WERI-Rb-1 (cell line): ENCODE measurements around the gene TOM1L2.

ENCODE experiments used
- DNase-seq: peaks from one replicate; pipeline ENCODE4 v3.0.0-alpha.2; 2020
- H3K27ac ChIP-seq: fragments of 250-450 bp; sonication (Bioruptor Pico); 2 replicates; pipeline ENCODE4 v1.5.1; 2020; ENCODE audit warnings: mild to moderate bottlenecking, moderate library complexity
- H3K27me3 ChIP-seq: fragments of 250-450 bp; sonication (Bioruptor Pico); 2 replicates; pipeline ENCODE4 v1.5.1; 2021; ENCODE audit warnings: mild to moderate bottlenecking, low read depth, moderate library complexity; ENCODE audit not compliant: insufficient read depth, severe bottlenecking
- H3K36me3 ChIP-seq: fragments of 250-450 bp; sonication (Bioruptor Pico); 2 replicates; pipeline ENCODE4 v1.5.1; 2020; ENCODE audit warnings: mild to moderate bottlenecking, moderate library complexity
- H3K4me3 ChIP-seq: 2 replicates; pipeline ENCODE4 v1.5.1; 2011; ENCODE audit warnings: low read depth, mild to moderate bottlenecking, control low read depth, low read length
- H3K9me3 ChIP-seq: fragments of 250-450 bp; sonication (Bioruptor Pico); 2 replicates; pipeline ENCODE4 v1.5.1; 2021; ENCODE audit warnings: mild to moderate bottlenecking, moderate library complexity; ENCODE audit not compliant: severe bottlenecking
- CTCF ChIP-seq: IDR thresholded peaks from 2 replicates; pipeline ENCODE4 v1.5.1; 2011; ENCODE audit warnings: low read depth, mild to moderate bottlenecking, control low read depth, inconsistent platforms, low read length

Gene TOM1L2

DNA sequence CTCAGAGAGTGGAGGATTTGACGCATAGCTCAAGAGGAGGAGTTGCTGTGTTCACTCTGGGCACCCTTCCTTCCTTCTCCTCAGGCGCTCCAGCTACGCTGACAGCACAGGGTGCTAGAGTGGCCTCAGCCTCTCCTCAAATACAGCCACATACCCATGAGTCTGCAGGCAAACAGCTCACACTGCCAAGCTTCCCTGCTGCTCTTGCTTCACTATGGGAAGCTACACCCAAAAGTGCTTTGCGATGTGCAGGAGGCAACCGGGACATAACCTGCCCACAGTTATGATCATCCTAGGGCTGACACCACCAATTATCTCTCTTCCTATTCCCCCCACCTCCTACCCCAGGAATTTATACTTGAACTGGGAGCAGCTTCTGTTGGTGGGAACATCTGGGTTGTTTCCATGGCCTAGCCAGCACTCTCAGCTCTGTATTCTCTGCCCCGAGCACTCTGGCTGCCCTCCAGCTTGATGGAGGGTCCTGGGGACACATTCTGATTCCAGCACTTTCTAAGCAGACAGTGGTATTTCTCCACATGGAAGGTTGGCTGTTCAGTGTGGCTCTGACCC is 95.2 kb downstream of the TOM1L2 start:
- TF ChIP-seq CTCF: no peak
- Histone ChIP-seq H3K27ac (no peak overlapping the region), H3K9me3 (no peaks in the 10 kb centered on the region), H3K36me3 (peaks cover 3% of the 10 kb centered on the region), H3K27me3 (no peaks in the 10 kb centered on the region), H3K4me3 (no peak overlapping the region)
- DNase-seq: no peak

GRCh38 chr17:17874478-17874877 is 97.7 kb downstream of the TOM1L2 start:
- Histone ChIP-seq H3K27me3 (no peaks in the 10 kb centered on the region), H3K9me3 (no peaks in the 10 kb centered on the region), H3K36me3 (peaks cover 3% of the 10 kb centered on the region), H3K27ac (no peak overlapping the region), H3K4me3 (no peak overlapping the region)
- no peak for DNase-seq
- TF ChIP-seq CTCF: no peak

DNA sequence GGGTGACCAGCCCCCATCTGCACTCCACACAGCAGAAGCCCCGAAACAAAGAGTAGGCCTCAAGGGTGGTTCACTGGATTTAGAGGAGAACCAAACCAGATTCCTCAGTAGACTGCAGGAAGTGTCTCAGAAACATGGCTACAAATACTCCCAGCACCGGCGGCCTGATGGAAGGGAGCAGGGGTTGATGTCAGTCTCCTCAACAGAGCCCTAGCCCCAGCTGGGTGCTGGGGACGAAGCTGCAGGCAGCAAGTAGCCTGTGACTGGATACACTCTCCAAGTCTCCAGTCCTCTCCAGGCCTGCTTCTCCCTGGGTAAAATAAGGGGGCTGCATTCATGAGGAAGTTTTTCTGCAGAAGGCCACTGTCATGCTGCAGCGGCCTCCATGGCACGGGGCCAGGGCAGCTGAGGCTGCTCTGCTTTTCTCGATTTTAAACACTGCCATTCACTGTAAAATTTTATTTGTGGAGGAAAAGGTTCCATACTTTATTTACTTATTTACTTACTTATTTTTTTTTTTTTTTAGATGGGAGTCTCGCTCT is 98.7 kb downstream of the TOM1L2 start:
- TF ChIP-seq CTCF: no peak
- no peaks in the 10 kb centered on the region for H3K9me3 ChIP-seq
- H3K27me3 ChIP-seq: no peaks in the 10 kb centered on the region
- H3K36me3 ChIP-seq: peaks cover 3% of the 10 kb centered on the region
- no peak overlapping the region for H3K4me3 ChIP-seq
- H3K27ac ChIP-seq: no peak overlapping the region
- DNase-seq: no peak

- no peak for DNase-seq
- Histone ChIP-seq H3K9me3 (no peaks in the 10 kb centered on the region), H3K27ac (no peak overlapping the region), H3K4me3 (no peak overlapping the region), H3K27me3 (no peaks in the 10 kb centered on the region), H3K36me3 (peaks cover 3% of the 10 kb centered on the region)
- no peak for TF ChIP-seq CTCF
These were observed 99.5 kb downstream of the TOM1L2 start for GRCh38 chr17:17872547-17873345.

GRCh38 chr17:17871913-17872312 is 100.3 kb downstream of the TOM1L2 start:
- Histone ChIP-seq H3K36me3 (peaks cover 3% of the 10 kb centered on the region), H3K27ac (no peak overlapping the region), H3K27me3 (no peaks in the 10 kb centered on the region), H3K4me3 (no peak overlapping the region), H3K9me3 (no peaks in the 10 kb centered on the region)
- DNase-seq: no peak
- TF ChIP-seq CTCF: no peak
